ENCODE measurements around the gene FAAP20. TPM values are rescaled to one million over a fixed set of nuclear protein-coding genes. Genes with fewer than 3 reads are reported as not detected.

FAAP20 gene
- total and polyA plus RNA-seq, 9 of the 15 experiments (the other 6 are each of a cell fraction or from before 2014, with no cell fraction given): 0.58 to 143 (median 9.9) TPM

- POLR2A ChIA-PET: interaction anchor here (0.5 to 0.6 kb wide), 2 partner anchors 12 to 124 kb away, joined by 3 read pairs; no protein-coding TSS in a partner anchor
- no peaks in the 10 kb centered on the region for H4K20me1 ChIP-seq (replicated peaks; ENCODE audit: control insufficient read depth, insufficient read depth, low read length)
- H3K9me1 ChIP-seq (ENCODE audit: control insufficient read depth, insufficient read depth, low read length): peaks cover 5% of the 10 kb centered on the region
- ATAC-seq (peak; percentile 47; the same call in 2 of the 3 replicates), DNase-seq (ENCODE audit: extremely low read depth in 1 of 4, low spot score in 3 of 4) (no peak), FAIRE-seq (no peak)
- no peak overlapping the region for H3K27ac ChIP-seq (ENCODE audit: extremely low read depth, low read depth, low read length)
- no peak overlapping the region for H3K4me3 ChIP-seq
- no TSS peak for BruUV-seq (replicated peaks)
- intact Hi-C loops (cut with micrococcal nuclease) (no loop called here), in situ Hi-C loops (cut with MboI) (no loop called here)
- H3K9ac ChIP-seq (ENCODE audit: insufficient read depth in 1 of 2, low read depth in 2 of 2, low read length in 2 of 2): 0 out of 4 replicates have a peak overlapping the region, but pooled peaks of 1 of the 2 experiments have one; percentile 32
- H3K79me2 ChIP-seq (ENCODE audit: control insufficient read depth, insufficient read depth, low read length): no peaks in the 10 kb centered on the region
- TF ChIP-seq HNRNPK (IDR thresholded peaks at IDR 0.05; ENCODE audit: low read depth, low read length, poor library complexity, severe bottlenecking): no peak
- no peak for TF ChIP-seq CEBPG (CRISPR knock-in tag; IDR thresholded peaks at IDR 0.05)
- peak; percentile 50 to 55; a peak in 3 of 4 replicates for TF ChIP-seq CEBPG (tag; conservative IDR thresholded peaks at IDR 0.05 in 1 of 2, IDR thresholded peaks at IDR 0.05 in 1 of 2)
- 0 out of 2 replicates have a peak, but pooled peaks have one; percentile 10 for TF ChIP-seq BHLHE40 (IDR thresholded peaks at IDR 0.05; ENCODE audit: low read length)
- H3K4me2 ChIP-seq (ENCODE audit: insufficient read depth, low read length): no peak overlapping the region
- peaks cover 0 to 7% of the 10 kb centered on the region in 2 experiments; a peak in 1 of 5 replicates for H3K4me1 ChIP-seq (replicated peaks in 1 of 2; ENCODE audit: control insufficient read depth in 2 of 2, insufficient read depth in 2 of 2, low read length in 2 of 2)
- H3K36me3 ChIP-seq (ENCODE audit: control insufficient read depth, insufficient read depth, low read length): no peaks in the 10 kb centered on the region
- CTCF ChIA-PET (ENCODE audit: low intra/inter-chr PET ratio): no interaction called here
- H3K27me3 ChIP-seq (ENCODE audit: control insufficient read depth in 2 of 2, insufficient read depth in 2 of 2, low read length in 2 of 2): peaks cover 60 to 82% of the 10 kb centered on the region in 2 experiments
- no peak overlapping the region for H2AFZ ChIP-seq (ENCODE audit: low read depth, low read length)
- H3K9me3 ChIP-seq (replicated peaks; ENCODE audit: control insufficient read depth, insufficient read depth, low read depth, low read length): no peaks in the 10 kb centered on the region; the same call in 1 of the 2 replicates
- 0% methylated on average over 10 of the region's 10 CpGs for WGBS (ENCODE audit: insufficient coverage, low coverage, missing lambda C conversion rate)
Measured at GRCh38 chr1:2151252-2151651, 43.3 kb downstream of the FAAP20 start.

- POLR2A ChIA-PET: interaction anchor here (1.1 to 1.3 kb wide), 2 partner anchors 16 to 409 kb away, joined by 3 to 5 read pairs; no protein-coding TSS in a partner anchor
- TF ChIP-seq ZNF696 (CRISPR knock-in tag; conservative IDR thresholded peaks at IDR 0.05): no peak
- TF ChIP-seq ZNF766 (CRISPR knock-in tag; conservative IDR thresholded peaks at IDR 0.05): no peak
- no peak for TF ChIP-seq ARID3A (IDR thresholded peaks at IDR 0.05; ENCODE audit: borderline replicate concordance, low read depth, low read length)
- no peak for TF ChIP-seq MITF (IDR thresholded peaks at IDR 0.05)
- TF ChIP-seq ZNF445 (CRISPR knock-in tag; IDR thresholded peaks at IDR 0.05; ENCODE audit: low read depth): no peak
- no peak for TF ChIP-seq ELK1 (CRISPR knock-in tag; IDR thresholded peaks at IDR 0.05)
- no peak for TF ChIP-seq GABPB1 (CRISPR knock-in tag; IDR thresholded peaks at IDR 0.05)
Measured at GRCh38 chr1:2150801-2151200, 43.8 kb downstream of the FAAP20 start.

More at GRCh38 chr1:2150801-2151200, 43.8 kb downstream of the FAAP20 start:
- H3K27me3 ChIP-seq (ENCODE audit: control insufficient read depth in 2 of 2, insufficient read depth in 2 of 2, low read length in 2 of 2): peaks cover 61 to 78% of the 10 kb centered on the region in 2 experiments
- H3K36me3 ChIP-seq (ENCODE audit: control insufficient read depth, insufficient read depth, low read length): no peaks in the 10 kb centered on the region
- H3K9ac ChIP-seq (ENCODE audit: insufficient read depth in 1 of 2, low read depth in 2 of 2, low read length in 2 of 2): 0 out of 4 replicates have a peak overlapping the region, but pooled peaks of 1 of the 2 experiments have one; percentile 32
- peaks cover 0 to 7% of the 10 kb centered on the region in 2 experiments; a peak in 1 of 5 replicates for H3K4me1 ChIP-seq (replicated peaks in 1 of 2; ENCODE audit: control insufficient read depth in 2 of 2, insufficient read depth in 2 of 2, low read length in 2 of 2)
- no peak overlapping the region for H3K4me2 ChIP-seq (ENCODE audit: insufficient read depth, low read length)
- H3K79me2 ChIP-seq (ENCODE audit: control insufficient read depth, insufficient read depth, low read length): no peaks in the 10 kb centered on the region
- intact Hi-C loops (cut with micrococcal nuclease) (no loop called here), in situ Hi-C loops (cut with MboI) (no loop called here)
- CTCF ChIA-PET (ENCODE audit: low intra/inter-chr PET ratio): no interaction called here
- BruUV-seq (replicated peaks): no TSS peak
- no peak overlapping the region for H3K27ac ChIP-seq (ENCODE audit: extremely low read depth, low read depth, low read length)
- no peaks in the 10 kb centered on the region for H4K20me1 ChIP-seq (replicated peaks; ENCODE audit: control insufficient read depth, insufficient read depth, low read length)
- under 1% methylated on average over 19 of the region's 19 CpGs for WGBS (ENCODE audit: insufficient coverage, low coverage, missing lambda C conversion rate)
- H3K9me1 ChIP-seq (ENCODE audit: control insufficient read depth, insufficient read depth, low read length): peaks cover 5% of the 10 kb centered on the region
- no peak overlapping the region for H2AFZ ChIP-seq (ENCODE audit: low read depth, low read length)
- DNase-seq (ENCODE audit: extremely low read depth in 1 of 4, low spot score in 3 of 4) (no peak), FAIRE-seq (no peak), ATAC-seq (no peak)
- H3K4me3 ChIP-seq: no peak overlapping the region
- H3K9me3 ChIP-seq (replicated peaks; ENCODE audit: control insufficient read depth, insufficient read depth, low read depth, low read length): no peaks in the 10 kb centered on the region; the same call in 1 of the 2 replicates
